Measurements from ENCODE around the gene RPL36.
"Not testable (repeated sequence)": the region's sequence is repeated elsewhere in the genome, so short reads cannot be mapped to it uniquely, and the experiment has no call there.

Gene RPL36

DNA sequence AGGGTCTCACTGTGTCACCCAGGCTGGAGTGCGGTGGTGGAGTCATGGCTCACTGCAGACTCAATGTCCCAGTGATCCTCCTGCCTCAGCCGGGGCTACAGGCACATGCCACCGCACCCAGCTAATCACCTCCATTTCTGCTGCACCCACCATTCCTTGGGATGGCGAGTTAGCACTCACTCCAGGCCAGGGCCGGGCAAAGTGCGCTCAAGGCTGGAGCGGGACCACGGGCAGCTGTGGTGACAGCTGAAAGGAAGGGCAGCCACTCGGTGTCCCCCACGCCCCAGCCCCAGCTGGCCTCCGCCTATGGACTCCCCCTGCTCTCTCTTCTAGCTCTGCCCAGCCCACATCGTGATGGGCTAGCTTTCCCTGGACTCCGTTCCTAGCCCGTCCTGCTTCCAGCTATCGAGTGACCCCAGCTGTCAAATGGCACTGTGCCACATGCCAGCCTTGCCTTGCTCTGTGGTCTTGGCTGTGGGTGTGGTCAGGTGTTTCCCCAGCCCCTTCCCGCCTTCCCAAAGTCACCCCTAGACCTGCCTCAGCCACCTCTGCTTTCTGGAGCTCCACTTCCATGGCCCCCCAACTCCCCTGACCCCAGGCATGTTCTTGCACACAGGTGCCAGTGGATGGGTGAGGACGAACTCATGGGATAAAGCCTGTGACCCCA lies 13.9 kb upstream of the RPL36 start:
- no peak for DNase-seq

DNA sequence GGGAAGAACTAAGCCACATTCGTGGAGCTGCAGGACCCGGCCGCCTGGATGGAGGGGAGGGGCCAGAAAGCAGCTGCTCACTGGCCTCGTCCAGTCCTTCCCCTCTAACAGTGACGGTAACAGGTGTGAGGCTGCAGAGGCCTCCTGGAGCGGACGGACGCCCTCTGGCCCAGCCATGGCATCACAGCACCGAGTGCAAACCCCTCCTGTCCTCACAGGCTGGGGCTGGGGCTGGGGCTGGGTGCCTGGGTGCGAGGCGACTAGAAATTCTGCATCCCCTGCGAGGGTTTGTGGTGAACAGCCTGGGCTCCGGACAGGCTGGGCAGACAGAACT lies 13.4 kb upstream of the RPL36 start:
- DNase-seq = no peak

DNA sequence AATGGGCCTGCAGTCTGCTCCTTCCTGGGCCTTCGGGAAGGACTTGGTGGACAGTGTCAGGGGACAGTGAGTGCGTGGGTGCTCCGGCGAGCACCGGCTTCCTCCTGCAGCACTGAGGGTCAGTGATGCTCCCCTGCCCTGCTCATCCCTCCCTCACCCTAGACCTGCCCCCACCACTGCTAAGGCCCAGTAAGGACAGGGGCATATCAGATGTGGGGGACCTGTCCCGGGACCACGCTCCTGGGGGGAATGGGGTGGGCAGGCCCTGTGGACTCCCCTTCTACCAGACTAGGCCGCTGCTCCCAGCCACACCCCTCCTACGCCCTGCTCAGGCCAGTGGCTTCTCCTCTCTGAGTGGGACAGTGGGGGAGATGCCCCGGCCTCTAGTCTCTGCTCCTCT lies 13.0 kb upstream of the RPL36 start:
- DNase-seq = no peak

DNA sequence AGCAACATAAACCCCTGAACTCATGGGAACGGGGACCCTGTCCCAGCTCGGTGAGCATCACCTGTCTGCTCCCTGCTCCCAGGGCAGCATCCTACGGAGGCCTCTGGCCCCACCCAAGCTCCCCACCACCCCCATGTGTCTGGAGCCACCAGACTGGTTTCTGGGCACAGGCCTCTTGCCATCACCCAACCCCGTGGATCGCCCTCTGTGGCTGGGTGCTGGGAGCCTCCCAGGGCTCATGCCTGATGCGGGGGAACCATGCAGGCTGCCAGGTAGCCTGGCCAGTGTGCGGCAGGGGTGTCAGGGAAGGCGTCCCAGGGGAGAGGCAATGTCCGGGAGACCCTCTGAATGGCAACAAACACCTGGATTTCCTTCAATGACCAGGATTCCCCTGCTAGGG lies 12.5 kb upstream of the RPL36 start:
- DNase-seq = no peak

DNA sequence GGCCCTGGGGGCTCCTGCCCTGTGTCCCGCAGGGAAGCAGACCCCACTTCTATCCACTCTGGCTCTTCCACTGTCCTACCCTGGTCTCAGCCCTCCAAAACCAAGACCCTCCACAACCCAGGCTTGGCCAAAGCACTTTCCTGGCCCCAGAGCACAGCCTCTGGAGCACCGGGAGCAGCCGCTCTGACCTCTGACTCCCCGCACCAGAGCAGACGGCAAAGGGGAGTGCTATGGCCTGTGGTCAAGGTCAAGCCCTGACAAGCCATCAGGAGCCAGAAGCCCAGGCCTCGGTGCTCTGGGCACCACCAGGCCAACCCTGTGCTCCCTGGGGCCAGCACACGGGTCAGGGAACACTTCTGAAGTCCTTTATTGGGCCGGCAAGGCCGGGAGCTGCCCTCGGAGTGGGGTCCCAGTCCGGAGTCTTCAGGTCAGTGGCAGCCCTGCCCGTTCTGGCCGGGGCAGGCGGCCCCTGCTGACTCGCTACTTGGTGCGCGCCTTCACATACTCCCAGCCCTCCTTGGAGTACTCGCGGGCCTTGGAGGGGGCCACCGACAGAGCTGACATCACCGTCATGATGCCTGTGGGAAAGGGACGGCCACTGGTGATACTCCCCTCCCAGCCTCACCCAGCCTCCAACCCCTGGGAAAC lies 11.9 kb upstream of the RPL36 start:
- no peak for DNase-seq

DNA sequence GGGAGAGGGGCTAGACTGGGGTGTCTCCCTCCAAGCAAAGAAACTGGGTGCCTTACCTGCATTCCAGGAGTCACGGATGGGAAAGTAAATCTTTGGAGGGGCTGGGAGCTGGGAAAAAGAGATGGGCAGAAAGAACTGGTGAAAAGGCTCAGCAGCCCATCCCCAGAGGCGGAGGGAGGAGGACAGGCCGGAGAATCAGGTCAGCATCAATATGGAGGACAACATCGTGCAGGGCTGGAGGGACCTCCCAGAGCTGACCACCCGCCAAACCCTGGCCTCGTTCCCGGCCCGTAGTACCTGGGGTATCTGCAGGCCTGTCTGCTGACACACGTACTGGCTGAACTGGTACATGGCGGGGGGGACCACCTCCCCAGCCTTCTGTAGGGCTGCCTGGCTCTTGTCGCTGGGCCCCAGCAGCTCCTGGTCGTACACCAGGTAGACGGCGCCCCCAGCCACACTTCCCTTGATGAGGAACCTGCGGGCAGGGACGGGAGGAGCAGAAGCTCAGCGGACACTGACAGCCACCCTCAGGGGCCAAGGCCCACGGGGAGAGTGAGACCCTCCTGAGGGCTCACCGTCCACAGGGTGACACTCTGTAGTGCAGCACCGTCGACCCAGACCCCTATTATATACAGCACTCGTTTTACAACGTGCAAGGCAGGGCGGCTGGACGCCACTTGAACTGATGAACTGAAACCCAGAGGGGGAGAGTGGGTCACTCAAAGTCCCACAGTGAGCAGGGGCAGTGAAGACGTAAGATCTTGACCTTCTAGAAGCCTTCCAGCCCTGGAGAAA lies 10.6 kb upstream of the RPL36 start:
- no peak for DNase-seq

DNA sequence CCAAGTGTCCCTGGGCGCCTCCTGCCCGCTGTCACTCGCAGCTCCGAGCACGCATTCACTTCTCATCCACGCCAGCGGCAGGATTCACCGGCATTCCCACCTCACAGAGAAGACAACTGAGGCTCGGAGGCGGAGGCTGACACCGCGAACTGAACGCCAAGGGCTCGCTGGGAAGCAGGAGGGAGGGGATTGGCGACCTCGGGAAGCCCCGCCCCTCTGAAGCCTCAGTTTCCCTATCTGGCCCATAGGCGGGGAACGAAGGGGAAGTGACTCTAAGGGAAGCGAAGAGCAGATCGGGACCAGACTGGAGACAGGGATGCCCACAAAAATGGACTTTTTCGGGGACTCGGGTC lies 10.0 kb upstream of the RPL36 start:
- DNase-seq = peak in 1 of 2 donors; percentile 16

DNA sequence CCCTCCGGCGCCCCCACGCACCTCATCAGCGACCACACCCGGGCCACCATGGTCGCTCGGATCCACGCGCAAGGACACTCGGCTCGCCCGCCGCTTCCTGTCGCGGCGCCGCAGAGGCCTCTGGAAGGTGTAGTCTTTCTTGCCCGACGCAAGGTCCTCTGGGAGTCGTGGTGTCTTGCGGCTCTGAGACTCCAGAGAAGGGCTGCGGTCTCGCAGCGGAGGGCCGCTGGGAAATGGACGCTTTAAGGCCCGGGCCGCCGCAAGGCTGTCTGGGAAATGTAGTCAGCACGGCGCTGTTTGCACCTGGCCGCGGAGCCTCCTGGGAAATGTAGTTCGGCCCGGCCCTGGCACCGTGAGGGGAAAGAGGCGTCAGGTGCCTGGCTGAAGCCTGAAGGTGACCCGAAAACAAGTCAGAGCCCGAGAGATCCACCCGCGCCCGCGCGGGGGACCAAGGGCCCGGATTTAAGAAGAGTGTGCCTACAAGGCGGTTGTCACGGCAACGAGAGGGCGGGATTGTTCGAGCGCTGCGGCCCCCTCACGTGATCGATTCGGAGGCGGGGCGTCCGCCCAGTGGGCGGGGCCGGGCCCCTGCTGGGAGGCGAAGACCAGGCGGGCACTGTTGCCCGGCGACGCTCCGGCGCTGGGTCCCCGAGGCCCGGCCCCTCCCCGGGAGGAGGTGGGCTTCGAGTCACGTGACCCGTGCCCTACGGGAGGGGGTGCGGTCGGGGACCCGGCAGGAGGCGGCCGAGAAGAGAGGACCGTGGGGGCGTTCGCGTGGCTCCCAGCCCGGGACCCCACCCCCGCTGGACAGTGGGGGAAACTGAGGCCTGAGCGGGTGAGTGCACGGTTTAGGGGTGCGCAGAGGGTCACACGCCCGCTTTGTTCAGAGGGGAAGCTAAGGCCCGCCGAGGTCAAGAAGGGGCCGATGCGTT lies 9.4 kb upstream of the RPL36 start, which contains the start of the genes HSD11B1L and MICOS13:
Gene HSD11B1L, plus strand, starts transcription at position 591 of the 932 bp plus-strand sequence. CDS start 3,806 bp downstream, outside the sequence.
Gene MICOS13, minus strand, starts transcription at position 80 of the 932 bp plus-strand sequence. Its CDS starts 30 bp downstream, at position 50.
- DNase-seq = peak; percentile 97 to 99

DNA sequence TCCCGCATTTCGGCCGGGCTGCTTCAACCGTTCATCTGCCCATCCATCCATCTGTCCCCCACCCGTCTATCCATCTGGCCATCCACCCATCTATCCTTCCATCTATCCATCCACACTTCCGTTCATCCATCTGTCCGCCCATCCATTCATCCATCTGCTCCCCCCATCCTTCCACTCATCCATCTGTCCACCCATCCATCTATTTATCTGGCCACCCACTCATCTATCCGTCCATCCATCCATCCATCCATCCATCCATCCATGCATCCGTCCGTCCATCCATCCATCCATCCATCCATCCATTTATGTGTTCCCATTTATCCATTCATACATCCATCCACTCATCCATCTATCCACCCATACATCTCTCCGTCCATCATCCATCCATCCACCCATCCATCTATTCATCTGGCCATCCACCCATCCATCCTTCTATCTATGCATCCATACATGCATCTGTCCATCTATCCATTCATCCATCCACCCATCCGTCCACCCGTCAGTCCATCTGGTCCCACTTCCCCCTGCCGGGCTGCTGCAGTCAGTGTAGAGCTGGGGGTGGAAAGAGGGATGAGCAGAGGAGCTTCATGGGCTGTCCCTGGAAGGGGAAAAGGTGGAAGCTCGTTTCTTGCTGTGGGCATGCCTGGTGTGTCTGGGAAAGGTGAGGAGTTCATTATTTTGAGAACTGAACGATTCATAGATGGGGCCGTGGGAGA lies 8.5 kb upstream of the RPL36 start:
- DNase-seq = no peak

DNA sequence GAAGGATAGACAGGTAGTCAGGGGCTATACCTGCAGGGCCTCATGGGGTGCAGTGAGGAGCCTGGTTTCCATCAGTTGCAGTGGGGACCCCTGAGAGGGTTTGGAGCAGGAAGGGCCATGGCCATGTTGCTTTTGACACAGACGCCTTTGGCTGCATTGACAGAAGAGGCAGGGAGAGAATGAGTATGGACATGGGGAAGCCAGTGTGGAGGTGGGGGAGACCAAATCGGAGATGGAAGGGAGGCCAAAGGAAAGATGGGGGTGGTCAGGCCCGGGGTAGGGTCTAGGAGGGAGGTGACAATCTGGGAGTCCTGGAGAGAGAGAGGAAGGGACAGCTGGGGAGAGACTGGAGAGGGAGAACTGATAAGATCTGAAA lies 8.0 kb upstream of the RPL36 start:
- no peak for DNase-seq

DNA sequence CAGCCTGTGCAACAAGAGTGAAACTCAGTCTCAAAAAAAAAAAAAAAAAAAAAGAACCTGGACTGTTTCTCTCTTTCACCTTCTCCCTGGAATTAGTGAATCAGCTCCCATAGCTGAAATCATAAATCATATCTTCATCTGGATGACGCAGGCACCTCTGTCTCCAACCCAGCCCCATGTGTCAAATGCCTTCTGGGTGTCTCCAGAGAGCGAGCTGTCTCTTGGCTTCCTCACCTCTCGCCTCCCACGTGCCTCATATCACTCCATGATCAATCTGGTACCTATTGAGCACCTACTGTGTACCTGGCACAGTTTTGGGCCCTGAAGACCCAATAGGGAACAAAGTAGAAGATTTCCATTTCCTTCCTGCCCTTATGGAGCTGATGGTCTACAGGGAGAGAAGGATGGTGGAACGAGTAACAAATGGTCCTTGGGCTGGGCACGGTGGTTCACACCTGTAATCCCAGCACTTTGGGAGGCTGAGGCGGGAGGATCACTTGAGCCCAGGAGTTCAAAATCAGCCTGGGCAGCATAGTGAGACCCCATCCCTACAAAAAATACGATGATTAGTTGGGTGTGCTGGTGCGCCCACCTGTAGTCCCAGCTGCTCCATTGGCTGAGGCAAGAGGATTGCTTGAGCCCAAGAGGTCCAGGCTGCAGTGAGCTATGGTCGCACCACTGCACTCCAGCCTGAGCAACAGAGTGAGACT lies 6.8 kb upstream of the RPL36 start:
- DNase-seq = no peak

DNA sequence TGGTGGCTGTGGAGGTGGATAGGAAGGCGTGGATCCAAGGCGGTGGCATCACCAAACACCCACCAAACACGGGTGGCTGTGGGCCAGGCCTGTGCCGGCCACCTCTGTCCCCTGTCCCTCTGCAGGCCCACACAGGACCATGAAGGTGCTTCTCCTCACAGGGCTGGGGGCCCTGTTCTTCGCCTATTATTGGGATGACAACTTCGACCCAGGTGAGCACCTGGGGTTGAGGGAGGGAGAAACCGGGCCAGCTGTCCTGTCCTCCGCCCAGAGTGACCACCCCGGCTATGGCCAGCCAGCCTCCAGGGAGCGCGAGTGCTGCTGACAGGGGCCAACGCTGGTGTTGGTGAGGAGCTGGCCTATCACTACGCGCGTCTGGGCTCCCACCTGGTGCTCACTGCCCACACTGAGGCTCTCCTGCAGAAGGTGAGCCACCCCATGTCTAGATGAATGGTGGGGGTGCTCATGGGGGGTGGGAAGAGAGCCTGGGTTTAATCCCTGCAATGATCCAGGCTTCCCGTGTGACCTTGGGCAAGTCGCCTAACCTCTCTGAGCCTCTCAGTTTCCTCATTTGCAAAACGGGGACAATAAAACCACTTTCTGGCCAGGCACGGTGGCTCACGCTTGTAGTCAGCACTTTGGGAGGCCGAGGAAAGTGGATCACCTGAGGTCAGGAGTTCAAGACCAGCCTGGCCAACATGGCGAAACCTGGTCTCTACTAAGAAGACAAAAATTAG lies 5.2 kb upstream of the RPL36 start:
- DNase-seq = no peak

DNA sequence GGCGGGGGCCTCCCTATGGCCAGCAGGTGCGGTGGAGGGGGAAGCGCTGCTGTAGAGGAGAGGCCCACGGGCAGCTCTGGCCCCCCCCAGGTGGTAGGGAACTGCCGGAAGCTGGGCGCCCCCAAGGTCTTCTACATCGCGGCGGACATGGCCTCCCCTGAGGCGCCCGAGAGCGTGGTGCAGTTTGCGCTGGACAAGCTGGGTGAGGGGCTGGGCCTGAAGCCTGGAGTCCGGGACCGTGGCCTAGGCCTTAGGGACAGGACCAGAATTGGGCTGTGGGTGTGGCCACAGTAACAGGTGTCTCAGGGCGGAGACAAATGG lies 3.8 kb upstream of the RPL36 start:
- DNase-seq = no peak

DNA sequence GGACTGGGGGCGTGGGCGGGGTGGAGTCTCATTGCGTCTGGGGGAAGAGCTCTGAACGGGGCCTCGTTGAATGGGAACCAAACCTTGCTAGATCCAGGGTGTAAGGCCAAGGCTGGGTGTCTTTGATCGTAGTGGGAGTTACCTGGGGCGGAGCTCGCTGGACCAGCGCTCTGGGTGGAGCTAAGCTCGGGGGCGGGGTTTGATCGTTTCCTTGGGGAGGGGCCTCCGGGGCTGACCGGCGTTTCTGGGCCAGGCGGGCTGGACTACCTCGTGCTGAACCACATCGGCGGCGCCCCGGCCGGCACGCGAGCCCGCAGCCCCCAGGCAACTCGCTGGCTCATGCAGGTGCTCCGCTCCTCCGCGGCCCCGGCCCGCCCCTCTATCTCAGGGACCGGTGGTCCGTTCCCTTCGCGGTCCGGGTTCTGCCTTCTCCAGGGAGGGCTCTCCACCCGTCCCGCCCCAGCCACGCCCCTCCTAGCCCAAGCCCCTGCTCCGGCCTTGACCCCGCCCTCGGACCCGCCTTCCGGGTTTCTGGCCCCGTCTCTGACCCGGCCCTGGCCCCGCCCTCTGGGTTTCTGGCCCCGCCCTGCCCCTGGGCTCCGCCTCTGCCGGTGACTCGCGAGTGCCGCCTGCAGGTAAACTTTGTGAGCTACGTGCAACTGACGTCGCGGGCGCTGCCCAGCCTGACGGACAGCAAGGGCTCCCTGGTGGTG lies 3.3 kb upstream of the RPL36 start:
- DNase-seq = peak; percentile 93 to 100

DNA sequence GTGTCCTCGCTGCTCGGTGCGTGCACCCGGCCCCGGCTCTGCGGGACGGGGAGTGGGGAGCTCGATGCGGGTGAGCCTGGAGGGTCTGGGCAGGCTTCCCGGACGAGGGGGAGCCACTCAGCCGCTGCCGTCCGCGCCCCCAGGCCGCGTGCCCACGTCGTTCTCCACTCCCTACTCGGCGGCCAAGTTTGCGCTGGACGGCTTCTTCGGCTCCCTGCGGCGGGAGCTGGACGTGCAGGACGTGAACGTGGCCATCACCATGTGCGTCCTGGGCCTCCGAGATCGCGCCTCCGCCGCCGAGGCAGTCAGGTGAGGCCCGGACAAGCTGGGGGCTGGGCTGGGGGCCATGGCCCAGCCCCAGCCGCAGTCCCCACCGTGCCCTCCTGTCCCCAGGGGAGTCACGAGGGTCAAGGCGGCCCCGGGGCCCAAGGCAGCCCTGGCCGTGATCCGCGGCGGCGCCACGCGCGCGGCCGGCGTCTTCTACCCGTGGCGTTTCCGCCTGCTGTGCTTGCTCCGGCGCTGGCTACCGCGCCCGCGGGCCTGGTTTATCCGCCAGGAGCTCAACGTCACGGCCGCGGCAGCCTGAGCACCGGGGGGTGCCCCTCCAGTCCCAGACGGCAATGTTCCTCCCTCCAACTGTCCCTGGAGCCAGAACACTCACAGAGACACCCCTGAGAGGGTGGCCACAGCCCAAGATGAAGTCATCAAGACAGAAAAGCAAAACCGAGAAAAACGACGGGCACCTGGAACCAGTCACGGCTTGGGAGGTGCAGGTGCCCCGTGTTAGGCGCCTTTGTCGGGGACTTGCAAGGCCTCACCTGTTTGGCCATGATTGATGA lies 2.5 kb upstream of the RPL36 start:
- no peak for DNase-seq

DNA sequence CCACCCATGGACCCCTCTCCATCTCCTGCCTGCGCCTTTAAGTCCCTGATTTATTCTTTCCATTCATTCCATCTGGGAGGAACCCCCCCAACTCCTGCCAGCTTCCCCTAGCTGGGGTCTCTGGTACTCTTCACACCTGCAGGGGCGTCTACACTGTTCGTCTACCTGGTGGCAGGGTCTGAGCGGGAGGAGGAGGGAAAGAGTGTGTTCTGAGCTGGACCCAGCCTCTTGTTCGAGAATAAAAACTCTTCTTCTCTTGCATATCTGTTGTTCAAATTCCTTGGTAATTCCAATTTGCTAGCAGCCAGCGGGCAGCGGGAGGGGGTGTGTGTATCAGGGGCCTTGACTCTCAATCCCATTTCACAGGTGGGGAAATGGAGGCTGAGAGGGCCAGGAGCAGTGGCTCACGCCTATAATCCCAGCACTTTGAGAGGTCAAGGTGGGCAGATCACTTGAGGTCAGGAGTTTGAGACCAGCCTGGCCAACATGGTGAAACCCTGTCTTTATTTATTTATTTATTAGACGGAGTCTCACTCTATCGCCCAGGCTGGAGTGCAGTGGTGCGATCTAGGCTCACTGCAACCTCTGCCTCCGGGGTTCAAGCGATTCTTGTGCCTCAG lies 1.7 kb upstream of the RPL36 start:
- DNase-seq = not testable (repeated sequence)

DNA sequence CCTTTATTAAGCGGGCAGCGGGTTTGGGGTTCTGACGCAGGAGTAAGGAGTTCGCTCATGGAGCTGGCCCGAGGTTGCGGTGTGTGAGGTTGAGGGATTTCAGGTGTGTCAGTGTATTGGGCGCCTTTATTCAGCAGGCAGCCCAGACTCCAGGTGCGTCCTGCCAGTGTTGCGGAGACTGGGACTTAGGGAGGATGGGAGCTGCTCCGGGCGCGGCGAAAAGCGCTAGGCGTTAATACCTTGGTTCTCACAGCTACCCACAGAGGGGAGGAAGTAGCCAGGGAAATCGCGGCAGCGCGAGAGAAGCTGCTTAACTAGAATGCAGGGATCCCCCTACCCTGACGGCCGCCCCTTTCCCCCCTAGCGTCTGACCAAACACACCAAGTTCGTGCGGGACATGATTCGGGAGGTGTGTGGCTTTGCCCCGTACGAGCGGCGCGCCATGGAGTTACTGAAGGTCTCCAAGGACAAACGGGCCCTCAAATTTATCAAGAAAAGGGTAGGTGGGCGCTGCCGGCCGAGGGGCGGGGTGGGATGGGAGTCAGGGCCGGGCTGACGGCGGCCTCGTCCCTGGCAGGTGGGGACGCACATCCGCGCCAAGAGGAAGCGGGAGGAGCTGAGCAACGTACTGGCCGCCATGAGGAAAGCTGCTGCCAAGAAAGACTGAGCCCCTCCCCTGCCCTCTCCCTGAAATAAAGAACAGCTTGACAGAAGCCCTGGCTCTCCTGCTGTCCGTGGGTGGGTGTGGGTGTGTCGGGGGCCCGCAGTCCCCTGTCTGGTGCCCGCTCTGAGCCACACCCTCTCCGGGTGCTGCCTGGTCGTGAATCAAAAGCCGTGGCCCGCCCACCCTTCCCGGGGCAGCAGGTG lies 1.1 kb downstream of the RPL36 start:
- peak in 1 of 2 donors; percentile 12 for DNase-seq

Data from inflammatory macrophage treated with lipopolysaccharide for 1 hour (primary cell).